ENCODE measurements around the gene OR5T3. TPM values are rescaled to one million over a fixed set of nuclear protein-coding genes. Genes with fewer than 3 reads are reported as not detected.

The OR5T3 gene
- total RNA-seq (2022; extraction: Qiagen RNA extraction; ENCODE audit: low read depth): not detected in 5 replicates

DNA sequence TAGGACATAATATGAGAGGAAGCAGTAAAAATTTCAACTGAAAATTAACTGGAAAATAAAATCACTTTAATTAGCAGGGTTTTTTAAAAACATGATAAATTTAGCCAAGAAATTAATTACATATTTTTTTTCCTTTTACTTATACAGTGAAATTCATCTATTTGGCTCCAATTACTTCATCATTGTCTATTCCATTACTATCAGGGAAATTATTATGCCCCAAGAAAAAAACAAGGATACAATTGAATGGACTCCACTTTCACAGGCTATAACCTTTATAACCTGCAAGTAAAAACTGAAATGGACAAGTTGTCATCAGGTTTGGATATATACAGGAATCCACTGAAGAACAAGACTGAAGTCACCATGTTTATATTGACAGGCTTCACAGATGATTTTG is at the start of gene OR5T3:
Gene OR5T3 (plus strand): TSS at position 301 of the 400 bp plus-strand sequence. CDS start 0 bp downstream, at position 301.

DNA sequence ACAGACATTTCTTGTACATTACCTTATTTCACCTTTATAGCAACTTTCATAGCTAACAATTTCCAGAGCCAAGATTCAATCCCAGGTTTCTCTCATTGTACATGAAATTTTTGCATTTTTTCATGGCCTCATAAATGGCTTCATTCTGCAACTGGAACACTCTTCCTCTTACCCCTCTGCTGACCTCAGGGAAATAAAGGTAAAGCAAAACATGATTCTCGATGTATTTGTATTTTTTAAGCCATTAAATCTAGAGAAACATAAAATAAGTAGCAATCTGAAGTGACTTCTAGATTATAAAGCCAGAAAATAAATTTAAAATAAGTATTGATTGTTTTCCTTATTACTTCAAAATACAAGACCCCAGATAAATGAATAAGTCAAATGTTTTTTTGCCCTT is 17.9 kb upstream of the OR5T3 start, which contains the start of gene OR5T2:
Gene OR5T2 (minus strand): TSS at position 101 of the 400 bp plus-strand sequence. CDS start 1,193 bp downstream, outside the sequence.

DNA sequence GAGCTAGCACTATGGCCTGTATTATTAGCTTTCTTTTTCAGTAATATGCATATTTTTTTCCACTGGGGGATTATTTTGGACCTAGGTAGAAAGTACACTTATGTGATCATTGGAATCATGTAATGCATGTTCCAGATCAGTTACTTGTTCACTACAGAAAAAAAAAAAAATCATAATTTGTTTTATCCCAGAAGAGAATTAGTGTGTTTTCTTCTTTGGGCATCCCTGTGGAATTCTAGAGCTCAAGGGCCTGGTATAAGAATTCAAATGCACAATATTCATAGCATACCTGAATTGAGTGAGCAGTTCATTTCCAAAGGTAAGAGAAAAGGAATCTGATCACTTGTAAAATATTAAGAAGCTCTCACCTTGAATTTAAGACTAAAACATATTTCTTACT is 21.8 kb downstream of the OR5T3 start, which contains the start of gene OR5T1:
Gene OR5T1 (plus strand): TSS at position 301 of the 400 bp plus-strand sequence. CDS start 1,485 bp downstream, outside the sequence.

DNA sequence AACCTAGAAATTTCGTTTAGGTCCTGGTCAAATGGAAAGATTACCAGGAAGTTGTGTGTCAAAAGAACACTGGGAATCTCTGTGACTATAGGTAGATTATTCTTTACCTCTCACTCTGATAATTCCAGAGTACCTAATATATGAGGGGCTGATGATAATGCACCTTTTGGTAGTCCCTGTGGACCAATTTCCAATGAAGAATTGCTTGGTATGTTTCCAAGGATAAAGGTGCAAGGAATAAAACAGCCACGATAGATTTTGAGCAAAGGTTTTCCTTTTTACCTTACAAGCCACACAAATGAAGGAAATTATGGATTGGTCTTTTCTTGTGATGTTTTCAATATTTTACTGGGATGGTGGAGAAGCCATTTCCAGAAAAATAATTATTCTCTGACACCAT is 40.1 kb downstream of the OR5T3 start, which contains the start of gene OR8H1:
Gene OR8H1 (minus strand): TSS at position 101 of the 400 bp plus-strand sequence. CDS start 1,192 bp downstream, outside the sequence.

Other genes with a start within 250 kb of the OR5T3 start
- gene OR5AS1, start 224.6 kb upstream of the OR5T3 start, total RNA-seq (2022; extraction: Qiagen RNA extraction; ENCODE audit: low read depth): not detected in 5 replicates
- gene OR8I2, start 158.9 kb upstream of the OR5T3 start, total RNA-seq (2022; extraction: Qiagen RNA extraction; ENCODE audit: low read depth): not detected in 5 replicates
- gene OR8H2, start 148.6 kb upstream of the OR5T3 start, total RNA-seq (2022; extraction: Qiagen RNA extraction; ENCODE audit: low read depth): not detected in 5 replicates
- not detected in 5 replicates for gene OR8H3, start 129.9 kb upstream of the OR5T3 start, total RNA-seq (2022; extraction: Qiagen RNA extraction; ENCODE audit: low read depth)
- not detected in 5 replicates for gene OR8J3, start 112.1 kb upstream of the OR5T3 start, total RNA-seq (2022; extraction: Qiagen RNA extraction; ENCODE audit: low read depth)
- not detected in 5 replicates for gene OR8K5, start 91.9 kb upstream of the OR5T3 start, total RNA-seq (2022; extraction: Qiagen RNA extraction; ENCODE audit: low read depth)
- gene OR5J2, start 75.6 kb upstream of the OR5T3 start, total RNA-seq (2022; extraction: Qiagen RNA extraction; ENCODE audit: low read depth): not detected in 5 replicates
- not detected in 5 replicates for gene OR5T2, start 18.0 kb upstream of the OR5T3 start, total RNA-seq (2022; extraction: Qiagen RNA extraction; ENCODE audit: low read depth)
- not detected in 5 replicates for gene OR5T1, start 21.9 kb downstream of the OR5T3 start, total RNA-seq (2022; extraction: Qiagen RNA extraction; ENCODE audit: low read depth)
- gene OR8H1, start 40.0 kb downstream of the OR5T3 start, total RNA-seq (2022; extraction: Qiagen RNA extraction; ENCODE audit: low read depth): not detected in 5 replicates
- gene OR8K3, start 62.9 kb downstream of the OR5T3 start, total RNA-seq (2022; extraction: Qiagen RNA extraction; ENCODE audit: low read depth): not detected in 5 replicates
- not detected in 5 replicates for gene OR8K1, start 93.8 kb downstream of the OR5T3 start, total RNA-seq (2022; extraction: Qiagen RNA extraction; ENCODE audit: low read depth)
- not detected in 5 replicates for gene OR8J1, start 102.0 kb downstream of the OR5T3 start, total RNA-seq (2022; extraction: Qiagen RNA extraction; ENCODE audit: low read depth)
- not detected in 5 replicates for gene OR8U1, start 123.4 kb downstream of the OR5T3 start, total RNA-seq (2022; extraction: Qiagen RNA extraction; ENCODE audit: low read depth)
- gene OR5AL1, start 160.4 kb downstream of the OR5T3 start, total RNA-seq (2022; extraction: Qiagen RNA extraction; ENCODE audit: low read depth): not detected in 5 replicates
- not detected in 5 replicates for gene OR5M3, start 221.1 kb downstream of the OR5T3 start, total RNA-seq (2022; extraction: Qiagen RNA extraction; ENCODE audit: low read depth)
- not detected in 5 replicates for gene OR5M8, start 239.1 kb downstream of the OR5T3 start, total RNA-seq (2022; extraction: Qiagen RNA extraction; ENCODE audit: low read depth)